Cerebellar cortex (tissue), 1 donor: ENCODE data around the gene LGALS1.

ENCODE experiments used
- DNase-seq: peaks from one replicate; pipeline ENCODE4 v3.0.0-alpha.2; 2015; ENCODE audit warnings: low spot score

LGALS1 gene

DNA sequence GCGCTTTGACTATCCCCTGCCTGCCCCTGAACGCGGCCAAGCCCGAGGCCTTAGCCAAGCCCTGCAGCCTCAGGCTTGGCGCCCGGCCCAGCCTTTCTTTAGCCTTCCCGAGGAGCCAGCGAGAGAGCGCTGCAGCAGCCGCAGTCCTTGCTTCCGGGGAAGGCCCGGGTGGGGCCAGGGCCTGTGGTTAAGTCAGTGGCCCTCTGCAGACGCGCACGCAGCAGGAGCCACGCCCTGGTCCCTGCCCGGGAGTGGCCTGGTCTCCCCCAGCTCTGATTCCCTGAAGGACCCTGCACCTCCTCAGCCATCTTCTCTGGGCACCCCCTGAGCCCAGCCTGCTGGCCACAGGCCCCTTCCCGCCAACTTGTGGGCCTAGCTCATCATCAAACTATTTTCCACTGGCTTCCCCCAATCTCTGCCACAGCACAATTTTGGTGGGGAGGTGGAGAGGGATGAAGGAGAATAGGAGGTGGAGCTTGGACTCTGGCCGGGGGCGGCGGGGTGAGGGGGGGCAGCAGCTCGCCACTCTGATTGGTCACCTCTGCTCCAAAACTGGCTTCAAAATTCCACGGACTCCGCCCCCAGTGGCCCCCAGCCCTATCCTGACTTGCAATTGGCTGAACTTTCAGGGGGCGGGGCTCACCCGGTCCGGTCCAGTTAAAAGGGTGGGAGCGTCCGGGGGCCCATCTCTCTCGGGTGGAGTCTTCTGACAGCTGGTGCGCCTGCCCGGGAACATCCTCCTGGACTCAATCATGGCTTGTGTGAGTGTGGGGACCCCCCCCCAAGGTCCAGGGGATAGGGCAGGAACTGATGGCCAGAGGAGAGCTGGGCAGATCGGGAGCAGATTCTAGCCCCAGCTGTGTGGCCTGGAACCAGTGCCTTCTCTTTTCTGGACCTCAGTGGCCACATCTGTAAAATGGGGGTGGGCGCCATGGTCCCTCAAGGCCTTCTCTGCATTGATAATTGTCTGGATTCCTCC lies at the start of gene LGALS1:
Gene LGALS1 (plus strand): TSS at position 686 of the 979 bp plus-strand sequence. CDS start 67 bp downstream, at position 753.
- peak; percentile 91 for DNase-seq

DNA sequence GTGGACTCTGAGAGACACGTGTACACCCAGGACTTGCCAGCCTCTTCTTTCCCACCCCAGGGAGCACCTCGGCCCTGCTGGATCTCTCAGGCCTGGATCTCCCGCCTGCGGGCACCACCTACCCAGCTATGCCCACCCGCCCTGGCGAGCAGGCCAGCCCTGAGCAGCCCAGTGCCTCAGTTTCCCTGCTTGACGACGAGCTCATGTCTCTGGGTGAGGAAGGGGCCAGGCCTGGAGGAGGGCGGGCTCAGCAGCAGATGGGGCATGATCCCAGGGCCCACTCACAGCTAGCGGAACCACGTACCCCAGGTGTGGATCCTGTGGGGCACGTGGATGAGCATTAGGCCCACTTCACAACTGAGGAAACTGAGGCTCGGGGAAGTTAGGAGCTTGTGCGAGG lies 49.7 kb upstream of the LGALS1 start:
- DNase-seq = no peak

DNA sequence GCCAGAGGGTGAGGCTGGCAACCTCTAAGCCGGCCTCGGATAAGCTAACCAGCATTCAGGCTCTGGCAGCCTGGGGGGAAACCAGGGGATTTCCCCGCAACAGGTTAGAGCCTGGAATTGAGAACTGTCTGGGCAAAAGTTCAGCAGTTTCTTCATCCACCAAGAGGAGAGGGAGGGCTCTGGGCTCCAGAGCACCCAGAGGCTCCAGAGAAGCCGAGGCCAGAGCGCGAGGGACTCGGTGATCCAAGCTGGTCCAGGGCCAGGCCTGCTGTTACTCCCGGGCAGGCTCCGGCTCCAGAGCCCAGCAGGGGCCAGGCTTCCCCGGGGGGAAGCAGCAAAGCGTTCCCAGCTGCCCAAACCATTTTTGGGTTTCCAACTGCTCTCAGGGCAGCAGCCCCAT lies 49.3 kb upstream of the LGALS1 start:
- DNase-seq = no peak

DNA sequence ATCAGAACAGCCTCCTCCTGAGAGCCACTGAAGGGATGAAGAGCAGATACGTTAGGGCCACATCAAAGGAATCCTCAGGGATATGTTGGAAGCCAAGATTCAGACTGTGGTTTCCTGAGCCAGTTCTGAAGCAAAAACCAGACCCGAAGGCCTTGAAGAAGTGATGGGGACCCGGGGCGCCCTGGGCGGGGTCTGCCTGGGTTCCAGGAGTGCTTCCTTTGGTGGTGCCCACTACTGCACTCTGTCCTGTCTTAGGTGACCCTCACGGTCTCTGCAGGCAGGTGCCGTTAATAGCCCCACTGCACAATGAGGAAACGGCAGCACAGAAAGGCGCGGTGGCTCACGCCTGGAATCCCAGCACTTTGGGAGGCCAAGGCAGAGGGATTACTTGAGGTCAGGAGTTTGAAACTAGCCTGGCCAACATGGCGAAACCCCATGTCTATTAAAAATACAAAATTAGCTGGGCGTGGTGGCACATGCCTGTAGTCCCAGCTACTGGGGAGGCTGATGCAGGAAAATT lies 48.8 kb upstream of the LGALS1 start:
- DNase-seq = no peak

DNA sequence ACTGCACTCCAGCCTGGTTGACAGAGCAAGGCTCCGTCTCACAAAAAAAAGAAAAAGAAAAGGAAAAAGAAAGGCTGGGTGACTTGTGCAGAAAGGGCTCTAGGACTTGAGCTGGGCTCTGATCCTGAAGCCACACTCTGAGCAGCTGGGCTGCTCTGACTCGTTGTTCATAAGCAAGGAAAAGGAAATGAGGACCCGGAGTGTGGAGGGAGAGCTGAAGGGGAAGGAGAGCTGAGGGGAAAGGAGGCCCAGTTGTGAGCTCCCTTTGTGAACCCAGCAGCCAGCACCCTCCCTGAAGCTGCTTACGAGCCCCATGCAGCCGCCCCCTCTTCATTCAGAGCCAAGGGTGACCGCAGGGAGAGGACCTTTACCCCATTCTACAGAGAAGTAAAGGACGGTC lies 48.3 kb upstream of the LGALS1 start:
- no peak for DNase-seq

DNA sequence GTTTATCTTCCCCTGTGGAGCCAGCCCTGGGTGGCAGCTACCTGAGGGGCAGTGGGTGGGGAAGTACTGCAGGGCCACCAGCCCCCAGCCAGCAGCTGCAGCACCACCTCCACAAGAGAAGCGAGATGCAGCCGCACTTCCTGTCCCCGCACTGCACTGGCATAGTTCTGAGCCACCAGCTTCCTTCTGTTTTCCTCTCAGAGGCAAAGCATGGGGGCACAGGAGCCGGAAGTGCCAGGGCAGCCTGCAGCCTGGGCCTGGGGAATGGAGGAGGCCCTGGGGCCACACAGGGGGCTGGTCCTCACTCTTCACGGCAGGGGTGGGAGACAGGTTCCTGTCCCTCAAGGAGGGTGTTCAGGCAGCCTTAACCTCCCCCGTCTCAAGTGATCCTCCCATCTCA lies 47.9 kb upstream of the LGALS1 start:
- no peak for DNase-seq

DNA sequence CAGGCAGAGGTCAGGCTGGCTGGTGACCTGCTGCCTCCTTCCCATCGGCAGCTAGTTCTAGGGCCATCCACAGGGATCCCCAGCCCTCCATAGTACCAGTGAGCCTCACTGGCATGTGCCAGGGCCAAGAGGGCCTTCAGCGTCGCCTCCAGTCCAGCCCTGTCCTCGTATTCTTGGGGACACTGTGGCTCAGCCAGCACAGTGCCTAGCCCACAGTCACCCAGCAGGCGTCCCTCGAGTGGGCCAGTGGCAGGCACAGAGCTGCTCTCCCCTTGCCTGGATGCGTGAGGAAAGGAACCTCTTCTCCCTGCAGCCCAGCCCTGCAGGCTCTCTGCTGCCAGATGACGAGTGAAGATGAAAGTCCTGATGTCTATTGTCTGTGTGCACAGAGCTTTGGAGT lies 46.6 kb upstream of the LGALS1 start:
- no peak for DNase-seq

DNA sequence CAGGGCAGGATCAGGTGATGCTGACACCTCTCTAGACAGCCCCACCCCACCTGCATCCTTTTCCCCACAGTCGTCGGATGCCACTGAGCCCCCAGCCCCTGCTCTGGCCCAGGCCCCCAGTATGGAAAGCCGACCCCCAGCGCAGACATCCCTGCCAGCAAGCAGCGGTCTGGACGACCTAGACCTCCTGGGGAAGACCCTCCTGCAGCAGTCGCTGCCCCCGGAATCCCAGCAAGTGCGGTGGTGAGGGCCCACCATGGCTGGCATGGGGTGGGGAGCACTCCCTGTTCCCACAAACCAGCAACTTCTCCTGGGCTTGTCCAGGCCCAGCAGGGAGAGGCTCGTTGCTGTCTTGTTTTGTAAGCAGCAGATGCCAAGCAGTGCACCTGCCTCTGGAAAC lies 45.5 kb upstream of the LGALS1 start:
- DNase-seq = no peak

DNA sequence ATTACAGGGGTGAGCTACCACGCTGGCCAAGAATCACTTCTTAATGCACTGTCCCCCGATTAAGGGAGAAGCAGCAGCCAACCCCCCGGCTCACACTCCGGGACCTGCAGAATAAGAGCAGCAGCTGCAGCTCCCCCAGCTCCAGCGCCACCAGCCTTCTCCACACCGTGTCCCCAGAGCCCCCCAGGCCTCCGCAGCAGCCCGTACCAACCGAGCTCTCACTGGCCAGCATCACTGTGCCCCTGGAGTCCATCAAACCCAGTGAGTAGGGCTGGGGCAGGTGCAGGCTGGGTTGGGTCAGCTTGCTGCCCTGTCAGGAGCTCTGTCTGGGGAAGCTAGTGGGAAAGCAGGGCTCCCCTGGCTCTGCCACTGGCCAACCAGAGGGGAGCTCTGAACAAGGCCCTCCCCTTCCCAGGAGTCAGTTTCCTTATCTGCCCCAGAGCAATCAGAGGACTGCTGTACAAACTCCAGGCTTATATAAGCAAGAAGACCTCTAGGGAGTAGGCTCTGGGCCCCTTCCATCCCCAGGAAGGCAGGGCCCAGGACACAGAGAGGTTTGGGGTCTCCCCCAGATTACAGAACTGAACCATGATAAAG lies 44.5 kb upstream of the LGALS1 start:
- no peak for DNase-seq

DNA sequence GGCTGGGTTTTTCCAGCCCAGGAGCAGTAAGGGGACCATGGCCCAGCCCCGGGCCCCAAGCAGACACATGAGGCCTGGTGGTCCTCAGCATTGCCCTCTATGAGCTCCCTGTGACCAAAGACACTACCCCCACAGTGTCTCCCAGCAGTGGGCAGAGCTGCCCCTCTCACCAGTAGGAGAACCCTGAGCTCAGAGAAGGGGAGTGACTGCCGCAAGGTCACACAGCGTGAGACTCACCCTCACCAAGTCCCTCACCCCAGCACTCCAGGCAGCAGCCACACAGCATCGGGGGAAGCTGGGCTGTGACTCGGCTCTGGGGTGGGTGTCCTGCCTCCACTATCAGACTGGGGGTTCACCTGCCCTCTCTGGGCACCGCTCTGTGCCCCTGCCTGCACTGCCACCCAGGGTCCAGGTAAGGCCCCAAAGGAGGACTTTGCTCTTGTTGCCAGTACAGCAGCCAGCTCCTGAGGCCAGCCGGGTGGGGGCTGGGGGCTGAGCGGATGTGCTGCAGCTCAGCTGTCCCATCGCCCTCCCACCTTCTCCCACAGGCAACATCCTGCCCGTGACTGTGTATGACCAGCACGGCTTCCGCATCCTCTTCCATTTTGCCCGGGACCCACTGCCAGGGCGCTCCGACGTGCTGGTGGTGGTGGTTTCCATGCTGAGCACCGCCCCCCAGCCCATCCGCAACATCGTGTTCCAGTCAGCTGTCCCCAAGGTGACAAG lies 43.8 kb upstream of the LGALS1 start:
- DNase-seq = no peak

DNA sequence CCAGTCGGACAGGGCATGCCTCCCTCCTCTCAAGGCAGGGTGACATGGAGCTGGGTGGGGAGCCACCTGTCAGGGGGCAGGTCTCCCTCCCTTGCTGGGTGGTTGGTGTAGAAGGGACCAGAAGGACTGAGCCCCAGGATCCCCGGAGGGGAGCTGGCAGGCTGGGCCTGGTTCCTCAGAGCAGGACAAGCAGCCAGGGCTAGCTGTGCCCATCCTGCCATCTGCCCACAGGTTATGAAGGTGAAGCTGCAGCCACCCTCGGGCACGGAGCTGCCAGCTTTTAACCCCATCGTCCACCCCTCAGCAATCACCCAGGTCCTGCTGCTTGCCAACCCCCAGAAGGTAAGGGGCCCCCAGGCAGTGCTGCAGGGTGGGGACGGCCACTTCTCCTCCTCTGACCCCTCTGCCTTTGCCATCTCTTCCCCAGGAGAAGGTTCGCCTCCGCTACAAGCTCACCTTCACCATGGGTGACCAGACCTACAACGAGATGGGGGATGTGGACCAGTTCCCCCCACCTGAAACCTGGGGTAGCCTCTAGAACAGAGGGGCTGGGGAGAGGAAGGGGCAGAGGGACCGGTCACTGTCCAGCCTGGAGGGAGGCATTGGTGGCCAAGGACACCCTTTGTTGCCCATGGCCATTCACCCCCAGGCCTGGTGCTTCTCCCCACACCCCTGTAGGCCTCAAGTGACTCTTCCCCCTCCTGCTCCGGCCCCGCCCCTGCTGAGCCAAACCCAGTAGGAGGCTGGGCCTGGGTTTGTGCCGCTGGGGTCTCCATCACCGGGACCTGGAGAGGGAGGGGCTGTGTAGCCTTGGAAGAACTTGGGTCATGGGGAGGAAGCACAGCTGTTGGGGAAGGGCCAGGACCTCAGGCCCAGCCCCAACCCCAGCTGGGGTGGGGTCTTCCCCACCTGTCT lies 43.0 kb upstream of the LGALS1 start:
- peak; percentile 76 for DNase-seq

DNA sequence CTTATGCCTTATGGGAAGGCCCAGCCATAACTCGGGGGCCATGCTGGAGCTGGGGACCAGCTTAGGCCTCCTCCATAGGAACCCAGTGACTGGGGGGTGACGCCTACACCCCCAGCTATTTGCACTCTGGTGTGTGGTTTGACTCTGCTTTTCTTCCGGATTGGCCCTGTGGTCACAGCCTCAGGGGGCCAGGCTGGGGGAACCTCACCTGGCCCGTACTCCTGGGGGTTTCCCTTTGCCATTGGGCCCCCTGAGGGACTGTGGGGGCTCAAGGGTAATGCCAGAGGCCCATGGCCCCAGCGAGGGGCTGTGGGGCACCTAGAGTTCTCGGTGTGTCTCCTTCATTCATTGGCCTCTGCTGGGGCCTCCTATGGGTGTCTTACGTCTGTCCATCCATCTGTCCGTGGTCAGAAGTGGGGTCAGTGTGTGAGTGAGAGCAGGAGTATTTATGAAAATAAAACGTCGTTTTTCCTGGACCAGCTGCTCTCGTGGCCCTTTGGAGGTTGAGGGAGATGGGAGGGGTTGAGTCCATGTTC lies 42.3 kb upstream of the LGALS1 start:
- no peak for DNase-seq

DNA sequence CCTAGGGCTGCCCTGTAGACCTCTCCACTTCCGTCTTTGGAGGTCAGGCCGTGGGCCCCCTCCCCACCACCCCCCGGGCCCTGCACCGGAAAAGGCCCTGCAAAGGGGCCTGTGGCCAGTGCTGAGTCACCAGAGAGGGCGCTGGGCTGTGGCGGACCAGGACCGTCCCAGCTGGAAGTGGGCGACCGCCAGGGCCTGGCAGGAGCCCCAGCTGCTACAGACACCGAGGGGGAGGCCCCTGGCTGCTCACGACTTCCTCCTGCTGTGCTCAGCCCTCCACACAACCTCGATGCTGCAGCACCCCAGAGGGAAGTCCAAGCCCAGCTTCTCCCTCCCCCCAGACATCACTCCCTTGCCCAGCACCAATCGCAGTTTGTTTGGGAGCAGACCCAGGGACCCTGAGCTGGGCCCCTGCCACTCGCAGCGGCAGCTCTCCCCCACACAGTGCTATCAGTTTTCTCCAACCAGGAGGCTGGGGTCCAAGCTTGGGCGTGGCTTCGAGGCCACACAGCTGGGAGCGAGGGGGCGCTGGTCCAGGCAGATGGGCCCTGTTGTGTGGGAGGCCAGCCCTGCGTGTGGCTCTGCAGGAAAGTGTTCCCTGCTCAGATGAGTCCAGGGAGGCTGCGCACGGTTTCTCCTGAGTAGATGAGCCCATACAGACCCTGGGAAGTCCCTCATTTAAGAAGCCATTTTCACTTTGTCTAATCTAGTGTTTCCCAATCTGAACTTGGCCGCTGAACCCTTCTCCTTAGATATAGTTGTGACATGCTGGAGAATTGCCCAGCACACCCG lies 41.6 kb upstream of the LGALS1 start:
- peak; percentile 50 for DNase-seq

DNA sequence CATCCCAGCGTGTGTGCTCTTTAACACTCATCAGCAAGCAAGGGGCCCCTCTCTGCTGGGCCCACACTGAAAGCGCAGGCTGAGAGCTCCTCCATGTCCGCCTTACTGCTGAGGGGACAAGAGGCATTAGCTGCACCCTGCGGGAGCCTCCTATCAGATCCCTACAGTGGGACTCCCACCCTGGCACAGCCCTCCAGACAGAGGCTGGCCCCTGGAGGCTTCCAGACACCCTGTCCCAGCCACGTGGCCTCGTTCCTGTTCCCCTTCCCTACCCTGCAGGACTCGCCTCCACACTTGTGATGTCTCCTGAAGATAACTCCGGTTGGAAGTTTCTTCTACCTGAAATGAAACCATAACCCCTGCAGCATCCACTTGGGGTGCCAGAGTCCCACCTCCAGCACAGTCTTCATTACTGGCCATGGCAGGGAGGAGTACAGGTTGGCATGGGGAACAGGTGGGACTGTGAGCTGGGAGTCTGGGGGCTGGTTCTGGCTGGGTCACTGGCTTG lies 41.0 kb upstream of the LGALS1 start:
- DNase-seq = no peak

DNA sequence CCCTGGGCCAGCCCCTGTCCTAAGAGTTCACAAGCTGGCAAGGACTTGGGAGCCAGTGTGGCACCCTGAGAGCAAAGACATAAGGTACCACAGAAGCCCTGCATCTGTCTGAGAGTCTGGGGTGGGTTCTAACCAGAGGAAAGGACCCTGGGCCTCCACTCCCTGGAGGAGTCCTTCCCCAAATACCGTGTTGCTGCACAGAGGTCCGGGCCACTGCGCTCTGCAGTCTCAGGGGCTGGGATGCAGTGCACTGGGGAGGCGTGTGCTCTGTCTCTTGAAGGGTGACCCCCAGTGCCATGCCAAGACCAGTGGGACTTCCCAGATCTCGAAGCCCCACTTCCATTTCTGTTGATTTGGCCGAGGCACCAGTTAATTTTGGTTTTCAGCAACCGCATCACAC lies 40.3 kb upstream of the LGALS1 start:
- no peak for DNase-seq

DNA sequence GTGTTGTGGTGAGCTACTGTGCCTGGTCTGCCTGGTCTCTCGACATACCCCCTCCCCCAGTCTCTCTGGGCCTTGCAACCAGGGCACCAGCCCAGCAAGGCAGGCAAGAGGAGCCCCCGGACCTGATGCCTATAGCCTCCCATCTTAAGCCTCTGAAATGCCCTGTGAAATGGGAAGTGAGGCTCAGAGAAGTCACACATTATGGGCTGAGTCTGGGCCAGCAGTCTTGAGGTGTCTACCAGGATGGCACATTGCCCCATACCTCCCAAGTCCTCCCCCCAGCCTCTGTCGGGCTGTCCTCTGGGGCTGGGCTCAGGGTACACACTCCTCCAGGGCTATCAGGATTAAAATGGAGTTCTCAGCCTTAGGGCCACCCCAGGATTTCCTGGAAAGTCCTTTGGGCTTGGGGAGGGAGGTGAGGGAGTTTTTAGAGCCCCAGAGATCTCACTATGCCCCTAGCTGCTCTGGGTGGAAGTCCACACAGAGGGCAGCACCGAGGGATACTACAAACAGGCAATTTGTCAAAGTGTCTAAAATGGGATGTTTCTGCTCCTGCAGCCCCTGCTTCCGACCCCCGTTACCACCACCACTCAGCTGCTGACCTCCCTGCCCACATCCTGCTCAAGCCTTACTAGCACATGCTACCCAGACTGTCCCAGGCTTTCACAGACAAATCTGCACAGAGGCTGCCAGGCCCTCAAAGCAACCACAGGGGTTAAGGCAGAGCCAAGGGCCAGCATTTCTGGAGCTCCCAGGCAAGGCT lies 39.1 kb upstream of the LGALS1 start:
- no peak for DNase-seq

DNA sequence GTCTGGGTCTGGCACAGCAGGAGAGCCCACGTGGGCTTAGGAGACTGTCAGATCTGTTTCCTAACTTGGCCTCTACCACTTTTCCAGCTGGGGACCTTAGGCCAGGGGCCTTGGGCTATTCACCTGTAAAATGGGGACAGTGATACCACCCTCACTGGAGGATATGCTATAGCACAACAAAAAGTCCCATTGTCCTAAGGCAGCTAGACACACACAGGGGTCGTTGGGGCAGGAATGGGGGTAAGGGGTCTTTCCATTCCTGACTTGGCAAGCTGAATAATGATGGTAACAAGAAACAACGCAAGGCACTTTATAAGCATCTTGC lies 38.5 kb upstream of the LGALS1 start:
- no peak for DNase-seq

DNA sequence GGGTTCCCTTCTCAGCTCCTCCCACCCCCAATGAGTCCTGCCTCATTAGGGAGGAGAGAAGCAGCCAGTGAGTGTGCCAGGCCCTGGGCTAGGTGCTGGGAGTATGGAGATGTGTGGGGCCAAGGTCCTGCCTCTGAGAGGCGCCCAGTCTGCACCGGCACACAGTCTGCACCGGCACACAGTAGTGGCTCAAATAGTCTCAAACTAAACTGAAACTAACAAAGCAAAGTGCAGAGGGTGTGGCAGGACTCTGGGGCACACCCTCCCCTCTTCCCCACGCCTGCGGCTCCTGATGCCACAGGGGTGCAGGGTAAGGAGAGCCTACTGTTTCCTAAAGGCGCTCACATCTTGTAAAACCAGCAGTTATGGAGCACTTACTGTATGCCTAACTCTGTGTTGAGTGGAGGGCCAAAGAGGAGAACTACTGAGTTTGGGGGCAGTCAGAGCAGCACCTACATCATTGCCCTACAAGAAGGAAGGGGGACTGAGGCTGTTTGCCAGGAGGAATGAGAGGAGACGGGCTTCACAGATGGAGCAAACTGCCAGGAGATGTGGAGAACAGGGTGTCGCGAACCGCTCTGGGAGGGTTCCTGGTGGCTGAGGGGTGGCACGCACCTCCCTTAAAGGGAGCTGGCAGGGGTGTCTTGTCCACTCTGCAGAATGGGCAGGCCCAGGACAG lies 36.9 kb upstream of the LGALS1 start:
- peak; percentile 43 for DNase-seq
